Brain microvascular endothelial cell (primary cell): ENCODE results near the gene PNPLA3.

Experiments
- DNase-seq: peaks from one replicate; pipeline ENCODE4 v3.0.0-alpha.2; 2020
- H3K27ac ChIP-seq: fragments of 250-450 bp; sonication (Bioruptor Pico); 2 replicates; pipeline ENCODE4 v1.5.1; 2020; ENCODE audit warnings: mild to moderate bottlenecking, moderate library complexity
- H3K27me3 ChIP-seq: fragments of 250-450 bp; sonication (Bioruptor Pico); replicated peaks from 2 replicates; pipeline ENCODE4 v1.5.1; 2020; ENCODE audit warnings: mild to moderate bottlenecking
- H3K36me3 ChIP-seq: fragments of 250-450 bp; sonication (Bioruptor Pico); replicated peaks from 2 replicates; pipeline ENCODE4 v1.5.1; 2020; ENCODE audit warnings: mild to moderate bottlenecking
- H3K4me3 ChIP-seq: 2 replicates; pipeline ENCODE4 v1.5.1; 2011; ENCODE audit warnings: low read depth, mild to moderate bottlenecking, control low read depth, low read length, moderate library complexity
- in situ Hi-C: cut with HindIII; loops from 2 replicates; pipeline ENCODE4 v1.10.0; 2017; ENCODE audit warnings: low sequenced_read_pairs, low pct_ligation_motif_present
- TF ChIP-seq, protein P1 (sequence below): IDR thresholded peaks from 2 replicates; pipeline ENCODE4 v1.5.1; 2011; ENCODE audit warnings: low read depth, mild to moderate bottlenecking, moderate library complexity, low read length, control low read depth, inconsistent platforms; ENCODE audit errors: missing control alignments

The PNPLA3 gene

DNA sequence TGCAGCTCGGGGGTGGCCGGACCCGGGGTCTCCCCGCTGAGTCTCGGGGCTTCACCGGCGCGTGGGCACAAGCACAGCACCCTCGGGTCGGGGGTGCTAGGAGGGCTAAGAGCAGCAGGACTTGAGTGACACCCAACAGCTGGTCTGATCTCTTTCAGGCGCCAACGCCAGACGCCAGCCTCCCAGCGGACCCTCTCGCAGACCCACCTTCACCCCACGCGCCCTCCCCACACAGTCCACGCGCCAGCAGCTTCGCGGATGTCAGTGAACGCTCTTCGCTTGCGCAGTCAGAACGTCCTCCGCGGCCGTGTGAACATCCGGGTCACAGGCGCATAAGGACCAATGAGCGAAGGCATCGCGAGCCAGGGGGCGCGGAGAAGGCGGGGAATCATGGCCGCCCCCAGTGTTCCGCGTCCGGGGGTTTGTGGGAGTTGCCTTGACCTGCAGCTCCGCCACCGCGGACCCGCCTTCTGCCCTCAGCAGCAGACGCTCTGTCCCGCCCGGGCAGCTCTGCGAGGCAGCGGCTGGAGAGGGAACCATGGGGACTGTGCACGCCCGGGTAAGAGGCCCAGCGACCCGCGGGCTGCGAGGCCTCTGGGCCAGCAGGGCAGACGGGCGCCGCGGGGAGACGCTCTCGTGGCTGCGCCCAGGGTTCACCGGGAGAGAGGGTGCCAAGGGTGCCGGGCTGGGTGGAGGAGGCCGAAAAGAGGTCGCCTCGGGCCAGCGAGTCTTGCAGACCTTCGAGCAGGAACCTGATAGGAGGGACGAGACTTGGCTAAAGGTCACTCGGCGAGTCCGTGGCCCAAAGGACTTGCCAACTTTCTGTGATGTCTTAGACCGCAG is 31.7 kb downstream of the PNPLA3 start, which contains the start of gene SAMM50:
TSS of gene SAMM50 (plus strand) at position 403 of the 843 bp plus-strand sequence. CDS start at position 539, 136 bp downstream.
- TF ChIP-seq, protein P1, sequence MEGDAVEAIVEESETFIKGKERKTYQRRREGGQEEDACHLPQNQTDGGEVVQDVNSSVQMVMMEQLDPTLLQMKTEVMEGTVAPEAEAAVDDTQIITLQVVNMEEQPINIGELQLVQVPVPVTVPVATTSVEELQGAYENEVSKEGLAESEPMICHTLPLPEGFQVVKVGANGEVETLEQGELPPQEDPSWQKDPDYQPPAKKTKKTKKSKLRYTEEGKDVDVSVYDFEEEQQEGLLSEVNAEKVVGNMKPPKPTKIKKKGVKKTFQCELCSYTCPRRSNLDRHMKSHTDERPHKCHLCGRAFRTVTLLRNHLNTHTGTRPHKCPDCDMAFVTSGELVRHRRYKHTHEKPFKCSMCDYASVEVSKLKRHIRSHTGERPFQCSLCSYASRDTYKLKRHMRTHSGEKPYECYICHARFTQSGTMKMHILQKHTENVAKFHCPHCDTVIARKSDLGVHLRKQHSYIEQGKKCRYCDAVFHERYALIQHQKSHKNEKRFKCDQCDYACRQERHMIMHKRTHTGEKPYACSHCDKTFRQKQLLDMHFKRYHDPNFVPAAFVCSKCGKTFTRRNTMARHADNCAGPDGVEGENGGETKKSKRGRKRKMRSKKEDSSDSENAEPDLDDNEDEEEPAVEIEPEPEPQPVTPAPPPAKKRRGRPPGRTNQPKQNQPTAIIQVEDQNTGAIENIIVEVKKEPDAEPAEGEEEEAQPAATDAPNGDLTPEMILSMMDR, result no peak
- Histone ChIP-seq H3K27me3 (no peaks in the 10 kb centered on the region), H3K36me3 (no peaks in the 10 kb centered on the region), H3K4me3 (peak within 1 kb of the TSS; percentile 92), H3K27ac (peak within 1 kb of the TSS; percentile 63)
- peak; percentile 87 for DNase-seq
- in situ Hi-C loops, result no loop called here

DNA sequence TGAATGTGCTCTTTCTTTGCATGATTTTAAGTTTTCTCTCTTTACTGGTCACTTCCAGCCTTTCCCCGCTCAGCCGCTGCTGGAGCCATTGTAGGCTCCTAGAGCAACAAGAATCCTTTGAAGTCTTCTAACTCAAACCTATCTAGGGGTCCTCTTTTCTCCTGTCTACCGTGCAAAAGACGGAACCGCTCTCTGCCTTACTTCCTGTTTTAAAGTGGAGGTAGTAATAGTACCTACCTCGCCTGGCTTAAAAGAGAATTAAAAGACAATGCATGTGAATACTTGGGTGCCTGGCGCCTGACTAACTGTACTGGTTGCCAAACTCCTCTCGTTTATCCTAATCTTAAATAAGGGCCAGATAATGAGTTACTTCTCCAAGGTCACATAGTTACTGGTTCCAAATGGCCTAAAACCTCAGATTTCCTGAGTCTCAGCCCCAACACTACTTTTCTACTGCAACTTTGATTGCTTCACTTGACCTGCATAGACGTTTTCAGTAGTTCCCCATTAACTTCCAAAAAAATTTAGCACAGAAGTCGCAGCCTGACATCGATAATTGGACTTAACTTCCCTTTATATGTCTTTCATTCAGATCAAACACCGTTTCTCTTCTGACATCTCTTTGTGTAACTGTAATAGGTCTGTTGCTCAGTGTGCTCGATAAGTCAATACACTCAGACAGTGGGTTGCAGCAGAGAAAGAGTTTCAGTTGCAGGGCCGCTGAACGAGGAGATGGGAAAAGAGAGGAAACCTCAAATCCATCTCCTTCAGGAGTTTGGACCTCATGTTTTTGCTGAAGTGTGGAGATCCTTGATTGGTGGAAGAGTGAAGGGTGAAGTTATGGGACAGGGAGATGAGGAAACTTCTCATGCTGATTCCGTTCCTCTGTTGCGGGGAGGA is 32.5 kb downstream of the PNPLA3 start:
- Histone ChIP-seq H3K36me3 (no peaks in the 10 kb centered on the region), H3K4me3 (peak overlapping the region; percentile 92), H3K27ac (peak overlapping the region; percentile 63), H3K27me3 (no peaks in the 10 kb centered on the region)
- TF ChIP-seq, protein P1, result no peak
- in situ Hi-C loops, result no loop called here
- no peak for DNase-seq

DNA sequence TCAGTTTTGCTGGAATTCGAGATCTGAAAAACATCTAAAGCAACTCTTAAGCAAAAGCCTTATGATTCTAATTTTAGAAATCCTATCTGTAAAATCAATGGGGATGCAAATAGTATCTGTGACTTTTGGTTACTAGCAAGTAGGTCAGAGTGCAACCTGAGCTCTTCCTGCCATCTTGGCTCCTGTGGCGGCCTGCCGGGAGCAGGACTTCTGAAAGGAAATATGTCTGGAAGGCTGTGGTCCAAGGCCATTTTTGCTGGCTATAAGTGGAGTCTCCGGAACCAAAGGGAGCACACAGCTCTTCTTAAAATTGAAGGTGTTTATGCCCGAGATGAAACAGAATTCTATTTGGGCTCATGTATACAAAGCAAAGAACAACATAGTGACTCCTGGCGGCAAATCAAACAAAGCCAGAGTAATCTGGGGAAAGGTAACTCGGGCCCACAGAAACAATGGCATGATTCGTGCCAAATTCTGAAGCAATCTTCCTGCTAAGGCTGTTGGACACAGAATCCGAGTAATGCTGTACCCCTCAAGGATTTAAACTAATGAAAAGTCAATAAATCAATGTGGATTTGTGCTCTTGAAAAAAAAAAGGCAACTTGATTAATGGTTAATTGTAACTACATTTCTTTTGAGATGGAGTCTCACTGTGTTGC is 33.3 kb downstream of the PNPLA3 start:
- no peak for DNase-seq
- no peaks in the 10 kb centered on the region for H3K36me3 ChIP-seq
- H3K27me3 ChIP-seq, result no peaks in the 10 kb centered on the region
- no peak overlapping the region for H3K4me3 ChIP-seq
- TF ChIP-seq, protein P1, result no peak
- H3K27ac ChIP-seq, result no peak overlapping the region
- in situ Hi-C loops, result no loop called here

DNA sequence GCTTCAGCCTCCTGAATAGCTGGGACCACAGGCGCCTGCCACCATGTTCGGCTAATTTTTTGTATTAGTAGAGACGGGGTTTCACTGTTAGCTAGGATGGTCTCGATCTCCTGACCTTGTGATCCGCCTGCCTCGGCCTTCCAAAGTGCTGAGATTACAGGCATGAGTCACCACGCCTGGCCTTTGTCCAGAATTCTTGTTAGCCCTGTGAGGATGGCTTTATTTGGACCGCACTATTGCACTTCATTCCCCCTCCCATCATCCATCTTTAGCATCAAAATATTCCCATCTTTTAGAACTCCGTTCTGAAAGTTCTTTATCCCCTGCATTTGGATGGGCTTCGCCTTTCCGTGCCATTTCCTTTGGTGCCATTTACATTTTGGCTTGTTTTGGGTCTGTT is 34.3 kb downstream of the PNPLA3 start:
- in situ Hi-C loops, result no loop called here
- H3K36me3 ChIP-seq, result no peaks in the 10 kb centered on the region
- H3K4me3 ChIP-seq, result no peak overlapping the region
- no peak overlapping the region for H3K27ac ChIP-seq
- no peaks in the 10 kb centered on the region for H3K27me3 ChIP-seq
- DNase-seq, result peak; percentile 38
- TF ChIP-seq, protein P1, result no peak

DNA sequence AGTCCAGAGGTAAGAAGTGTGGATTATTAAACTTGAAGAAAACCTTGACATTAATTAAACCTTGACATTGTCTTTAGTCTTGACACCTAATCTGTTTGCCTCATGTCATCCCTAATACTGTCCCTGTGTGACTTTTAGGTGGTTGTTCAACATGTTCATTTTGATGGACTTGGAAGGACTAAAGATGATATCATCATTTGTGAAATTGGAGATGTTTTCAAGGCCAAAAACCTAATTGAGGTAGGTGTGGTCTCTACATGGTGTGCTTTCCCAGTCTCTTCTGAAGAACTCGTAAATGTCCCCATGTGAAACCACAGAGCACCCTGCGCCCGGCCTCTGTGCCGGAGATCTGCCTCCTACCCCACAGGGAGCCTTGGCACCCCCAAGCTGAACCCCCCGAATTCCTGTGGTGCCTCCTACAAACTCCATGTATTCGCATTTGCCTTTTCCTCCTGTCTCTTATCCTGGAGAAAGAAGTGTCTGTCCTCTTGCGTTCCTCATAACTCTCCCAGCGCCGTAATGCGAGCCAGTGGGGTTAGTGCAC is 40.8 kb downstream of the PNPLA3 start:
- no peak overlapping the region for H3K27ac ChIP-seq
- in situ Hi-C loops, result no loop called here
- DNase-seq, result no peak
- peaks cover 42% of the 10 kb centered on the region for H3K36me3 ChIP-seq
- H3K27me3 ChIP-seq, result no peaks in the 10 kb centered on the region
- TF ChIP-seq, protein P1, result no peak
- no peak overlapping the region for H3K4me3 ChIP-seq
